HG03457 (cell line): ENCODE results near the gene TULP3.

ENCODE experiments used
- ATAC-seq: cut with Tn5 transposase; IDR thresholded peaks from one replicate; pipeline ENCODE4 v1.9.1; 2021; ENCODE audit warnings: moderate number of reproducible peaks; ENCODE audit not compliant: unreplicated experiment

The TULP3 gene

GRCh38 chr12:2963154-2963759 lies 72.6 kb downstream of the TULP3 start:
- ATAC-seq: no peak

GRCh38 chr12:2963760-2964292 lies 73.1 kb downstream of the TULP3 start:
- ATAC-seq: no peak

GRCh38 chr12:2967651-2968050 lies 77.0 kb downstream of the TULP3 start:
- ATAC-seq: no peak

- ATAC-seq: no peak
These were observed 80.1 kb downstream of the TULP3 start for GRCh38 chr12:2970744-2971143.

- ATAC-seq: no peak
These were observed 82.9 kb downstream of the TULP3 start for GRCh38 chr12:2973566-2973965.

- no peak for ATAC-seq
These were observed 83.9 kb downstream of the TULP3 start for GRCh38 chr12:2974560-2974971.

GRCh38 chr12:2976581-2976996 lies 85.9 kb downstream of the TULP3 start:
- ATAC-seq: no peak

- no peak for ATAC-seq
These were observed 87.1 kb downstream of the TULP3 start for GRCh38 chr12:2977776-2978175.

- no peak for ATAC-seq
These were observed 89.1 kb downstream of the TULP3 start for GRCh38 chr12:2979806-2980205.

GRCh38 chr12:2980630-2981029 lies 89.9 kb downstream of the TULP3 start:
- ATAC-seq: no peak

- no peak for ATAC-seq
These were observed 91.7 kb downstream of the TULP3 start for GRCh38 chr12:2982361-2982760.

GRCh38 chr12:2984249-2984648 lies 93.6 kb downstream of the TULP3 start:
- no peak for ATAC-seq

GRCh38 chr12:2984698-2985097 lies 94.0 kb downstream of the TULP3 start:
- ATAC-seq: no peak

- no peak for ATAC-seq
These were observed 96.2 kb downstream of the TULP3 start for GRCh38 chr12:2986876-2987275.

GRCh38 chr12:2988494-2988893 lies 97.8 kb downstream of the TULP3 start:
- ATAC-seq: no peak
